Tibial nerve (tissue), 4 donors: Measurements from ENCODE around the gene MLLT1. TPM values are rescaled to one million over a fixed set of nuclear protein-coding genes. Genes with fewer than 3 reads are reported as not detected.

Source experiments
- DNase-seq, 2 donors: peaks; one replicate each; pipeline ENCODE4 v3.0.0-alpha.2; 2019; ENCODE audit warnings: low spot score in 2 of 2
- H3K27ac ChIP-seq, 4 donors: fragments of 200-600 bp; sonication (generic) in 3 of 4; one replicate each; pipeline ENCODE4 v1.5.1; 2017 to 2019; ENCODE audit warnings: mild to moderate bottlenecking in 1 of 4
- H3K27me3 ChIP-seq, 2 donors: fragments of 200-600 bp; sonication (generic) in 1 of 2; one replicate each; pipeline versions ENCODE4 v1.5.1 to v1.6.0; 2017 to 2019
- H3K36me3 ChIP-seq, 3 donors: fragments of 200-600 bp; sonication (generic); one replicate each; pipeline ENCODE4 v1.5.1; 2018 to 2019
- H3K4me1 ChIP-seq, 4 donors: fragments of 200-600 bp; sonication (generic) in 3 of 4; one replicate each; pipeline ENCODE4 v1.5.1; 2017 to 2019
- H3K4me3 ChIP-seq, 4 donors: fragments of 200-600 bp; sonication (generic) in 3 of 4; one replicate each; pipeline ENCODE4 v1.5.1; 2017 to 2019; ENCODE audit warnings: mild to moderate bottlenecking in 1 of 4, moderate library complexity in 1 of 4
- H3K9me3 ChIP-seq, 4 donors: fragments of 200-600 bp; sonication (generic) in 3 of 4; one replicate each; pipeline ENCODE4 v1.5.1; 2017 to 2019
- EP300 ChIP-seq, 2 donors: sonication (generic); formaldehyde crosslinking; IDR thresholded peaks; one replicate each; pipeline ENCODE4 v1.6.1; 2017; ENCODE audit warnings: antibody characterized with exemption in 2 of 2, mild to moderate bottlenecking in 1 of 2
- POLR2A ChIP-seq, 2 donors: fragments of 450-650 bp; IDR thresholded peaks; one replicate each; pipeline ENCODE4 v1.6.1; 2017; ENCODE audit warnings: antibody characterized with exemption in 2 of 2, mild to moderate bottlenecking in 2 of 2, moderate library complexity in 2 of 2
- WGBS, 2 donors: methylation state at CpG; one replicate each; pipeline ENCODE4 v1.1.5; 2018; 5-methylcytosine and 5-hydroxymethylcytosine counted together
- total RNA-seq, 4 donors: library from RNA; depleted of rRNA; stranded (reverse); fragments of >200 nt; gene quantifications; one replicate each; pipeline ENCODE4 v1.1.0, GENCODE V29; 2016
- TF ChIP-seq, protein P1 (sequence below), 5 experiments: fragments of 200-600 bp in 3 of 5; fragments of 450-650 bp in 2 of 5; sonication (generic) in 3 of 5; IDR thresholded peaks; one replicate each; pipeline ENCODE4 v1.5.1; 2016 to 2019; ENCODE audit warnings: antibody characterized with exemption in 5 of 5, mild to moderate bottlenecking in 3 of 5, moderate library complexity in 2 of 5

Gene MLLT1
- total RNA-seq, 4 donors from 2014 or later = 15.1 to 42.0 (median 19.9) TPM

DNA sequence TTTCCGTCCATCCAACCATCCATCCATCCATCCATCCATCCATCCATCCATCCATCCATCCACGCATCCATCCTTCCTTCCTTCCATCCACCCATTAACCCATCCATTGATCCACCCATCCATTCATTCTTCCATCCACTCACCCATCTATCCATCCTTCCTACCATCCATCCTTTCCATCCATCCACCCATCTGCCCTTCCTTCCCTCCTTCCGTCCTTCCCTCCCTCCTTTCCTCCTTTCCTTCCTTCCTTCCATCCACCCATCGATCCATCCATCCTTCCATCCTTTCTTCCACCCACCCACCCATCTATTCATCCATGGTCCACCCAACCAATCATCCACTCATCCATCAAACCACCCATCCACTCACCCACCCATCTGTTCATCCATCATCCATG is 70.1 kb downstream of the MLLT1 start:
- TF ChIP-seq EP300 (IDR thresholded peaks at IDR 0.05) (no peak), POLR2A (IDR thresholded peaks at IDR 0.05) (no peak)
- TF ChIP-seq, protein P1, sequence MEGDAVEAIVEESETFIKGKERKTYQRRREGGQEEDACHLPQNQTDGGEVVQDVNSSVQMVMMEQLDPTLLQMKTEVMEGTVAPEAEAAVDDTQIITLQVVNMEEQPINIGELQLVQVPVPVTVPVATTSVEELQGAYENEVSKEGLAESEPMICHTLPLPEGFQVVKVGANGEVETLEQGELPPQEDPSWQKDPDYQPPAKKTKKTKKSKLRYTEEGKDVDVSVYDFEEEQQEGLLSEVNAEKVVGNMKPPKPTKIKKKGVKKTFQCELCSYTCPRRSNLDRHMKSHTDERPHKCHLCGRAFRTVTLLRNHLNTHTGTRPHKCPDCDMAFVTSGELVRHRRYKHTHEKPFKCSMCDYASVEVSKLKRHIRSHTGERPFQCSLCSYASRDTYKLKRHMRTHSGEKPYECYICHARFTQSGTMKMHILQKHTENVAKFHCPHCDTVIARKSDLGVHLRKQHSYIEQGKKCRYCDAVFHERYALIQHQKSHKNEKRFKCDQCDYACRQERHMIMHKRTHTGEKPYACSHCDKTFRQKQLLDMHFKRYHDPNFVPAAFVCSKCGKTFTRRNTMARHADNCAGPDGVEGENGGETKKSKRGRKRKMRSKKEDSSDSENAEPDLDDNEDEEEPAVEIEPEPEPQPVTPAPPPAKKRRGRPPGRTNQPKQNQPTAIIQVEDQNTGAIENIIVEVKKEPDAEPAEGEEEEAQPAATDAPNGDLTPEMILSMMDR (IDR thresholded peaks at IDR 0.05) = no peak
- DNase-seq = no peak
- no peaks in the 10 kb centered on the region for H3K27me3 ChIP-seq
- H3K4me3 ChIP-seq = no peak overlapping the region
- peaks cover 0 to 42% (median 0%) of the 10 kb centered on the region in 3 donors for H3K36me3 ChIP-seq
- H3K27ac ChIP-seq = no peak overlapping the region
- H3K9me3 ChIP-seq = no peaks in the 10 kb centered on the region
- H3K4me1 ChIP-seq = peaks cover 0 to 5% (median 0%) of the 10 kb centered on the region in 4 donors
- 72 to 73% methylated on average over 4 of the region's 4 CpGs for WGBS, 2 donors

DNA sequence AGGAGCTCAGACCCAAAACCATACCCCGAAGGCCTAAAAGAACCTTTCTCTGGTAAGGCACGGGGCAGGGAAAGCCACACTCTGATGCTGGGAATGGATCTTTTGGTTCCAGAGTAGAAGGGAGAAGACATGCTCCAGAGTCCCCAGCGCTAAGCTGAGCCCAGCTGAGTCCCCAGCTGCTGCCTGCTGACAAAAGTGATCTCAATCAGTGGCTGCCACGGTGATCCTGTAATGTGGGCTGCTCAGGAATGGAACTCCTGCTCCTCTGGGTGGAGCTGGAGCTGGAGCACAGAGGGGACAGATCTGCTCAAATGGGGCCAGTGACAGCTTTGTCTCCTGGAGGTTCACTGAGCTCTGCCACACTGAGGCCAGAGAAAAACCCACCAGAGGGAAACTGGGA is 70.5 kb downstream of the MLLT1 start:
- Histone ChIP-seq H3K27ac (no peak overlapping the region), H3K27me3 (no peaks in the 10 kb centered on the region), H3K36me3 (peaks cover 0 to 38% (median 0%) of the 10 kb centered on the region in 3 donors), H3K4me1 (peaks cover 0 to 5% (median 0%) of the 10 kb centered on the region in 4 donors), H3K9me3 (no peaks in the 10 kb centered on the region), H3K4me3 (no peak overlapping the region)
- WGBS, 2 donors = 84 to 92% methylated on average over 4 of the region's 4 CpGs
- TF ChIP-seq, protein P1 (IDR thresholded peaks at IDR 0.05) = no peak
- TF ChIP-seq EP300 (IDR thresholded peaks at IDR 0.05) (no peak), POLR2A (IDR thresholded peaks at IDR 0.05) (no peak)
- no peak for DNase-seq

GRCh38 chr19:6204866-6205723 is 74.7 kb downstream of the MLLT1 start:
- DNase-seq = no peak
- Histone ChIP-seq H3K4me1 (peaks cover 0 to under 1% (median 0%) of the 10 kb centered on the region in 4 donors), H3K9me3 (no peaks in the 10 kb centered on the region), H3K36me3 (no peaks in the 10 kb centered on the region), H3K27me3 (no peaks in the 10 kb centered on the region), H3K27ac (no peak overlapping the region), H3K4me3 (no peak overlapping the region)
- TF ChIP-seq, protein P1 (IDR thresholded peaks at IDR 0.05) = no peak
- TF ChIP-seq EP300 (IDR thresholded peaks at IDR 0.05) = no peak
- no peak for TF ChIP-seq POLR2A (IDR thresholded peaks at IDR 0.05)
- 83 to 90% methylated on average over 19 of the region's 19 CpGs for WGBS, 2 donors

DNA sequence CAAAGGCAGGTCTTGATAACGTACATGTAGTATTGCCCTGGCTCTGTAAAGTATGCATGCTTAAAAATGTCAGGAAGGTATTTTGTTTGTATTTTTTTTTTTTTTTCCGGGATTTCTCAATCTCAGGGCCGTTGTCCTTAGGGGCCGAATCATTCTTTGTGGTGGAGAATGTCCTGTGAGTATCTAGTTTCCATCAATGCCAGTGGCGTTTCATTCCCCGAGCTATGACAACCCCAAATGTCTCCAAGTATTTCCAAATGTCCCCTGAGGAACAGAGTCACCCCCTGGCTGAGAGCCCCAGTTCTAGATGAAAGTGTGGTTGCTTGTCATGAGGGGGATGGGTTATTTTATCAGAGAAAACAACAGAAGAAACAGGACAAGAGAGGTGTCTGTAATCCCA is 75.6 kb downstream of the MLLT1 start:
- TF ChIP-seq, protein P1 (IDR thresholded peaks at IDR 0.05) = no peak
- no peak for TF ChIP-seq POLR2A (IDR thresholded peaks at IDR 0.05)
- TF ChIP-seq EP300 (IDR thresholded peaks at IDR 0.05) = no peak
- Histone ChIP-seq H3K9me3 (no peaks in the 10 kb centered on the region), H3K4me3 (no peak overlapping the region), H3K27me3 (no peaks in the 10 kb centered on the region), H3K4me1 (peaks cover 0 to 5% (median 0%) of the 10 kb centered on the region in 4 donors), H3K36me3 (no peaks in the 10 kb centered on the region), H3K27ac (no peak overlapping the region)
- WGBS, 2 donors = 46 to 54% methylated on average over 6 of the region's 6 CpGs
- no peak for DNase-seq
